GM21786 (cell line): Measurements from ENCODE around the gene LONP1.
"Not testable (repeated sequence)": the region's sequence is repeated elsewhere in the genome, so short reads cannot be mapped to it uniquely, and the experiment has no call there.

Source experiments
- ATAC-seq: cut with Tn5 transposase; IDR thresholded peaks from one replicate; pipeline ENCODE4 v1.9.1; 2021; ENCODE audit not compliant: unreplicated experiment

LONP1 gene

GRCh38 chr19:5711713-5712161, 8.2 kb downstream of the LONP1 start:
- ATAC-seq = no peak

- no peak for ATAC-seq
Measured at GRCh38 chr19:5711025-5711424, 8.9 kb downstream of the LONP1 start.

- no peak for ATAC-seq
Measured at GRCh38 chr19:5707576-5708575, 12.1 kb downstream of the LONP1 start.

GRCh38 chr19:5706876-5707573, 12.9 kb downstream of the LONP1 start:
- ATAC-seq = no peak

GRCh38 chr19:5705552-5705951, 14.4 kb downstream of the LONP1 start:
- no peak for ATAC-seq

GRCh38 chr19:5703819-5704818, 15.8 kb downstream of the LONP1 start:
- no peak for ATAC-seq

- ATAC-seq = not testable (repeated sequence)
Measured at GRCh38 chr19:5702053-5702410, 17.9 kb downstream of the LONP1 start.

GRCh38 chr19:5700455-5701092, 19.4 kb downstream of the LONP1 start:
- ATAC-seq = no peak

- ATAC-seq = no peak
Measured at GRCh38 chr19:5698635-5699422, 21.1 kb downstream of the LONP1 start.

GRCh38 chr19:5697890-5698634, 21.9 kb downstream of the LONP1 start:
- no peak for ATAC-seq

- no peak for ATAC-seq
Measured at GRCh38 chr19:5697022-5697889, 22.7 kb downstream of the LONP1 start.

- ATAC-seq = no peak
Measured at GRCh38 chr19:5696196-5697021, 23.5 kb downstream of the LONP1 start.

GRCh38 chr19:5695649-5696195, 24.2 kb downstream of the LONP1 start:
- ATAC-seq = no peak

- ATAC-seq = no peak
Measured at GRCh38 chr19:5694956-5695648, 24.8 kb downstream of the LONP1 start.

- ATAC-seq = no peak
Measured at GRCh38 chr19:5694167-5694955, 25.6 kb downstream of the LONP1 start.
